NCI-H510A treated with DMSO at 0.1 percent for 48 hours (cell line): ENCODE data around the gene EAF1.
A peak's percentile ranks its signal among the peaks of the same experiment; 100 is the strongest.
"Not testable (repeated sequence)": the region's sequence is repeated elsewhere in the genome, so short reads cannot be mapped to it uniquely, and the experiment has no call there.

Source experiments
- DNase-seq: peaks from one replicate; lab custom pipeline; 2025; lab: John Stamatoyannopoulos, UW

EAF1 gene

GRCh38 chr3:15427182-15427880, at the start of gene EAF1, which contains the start of gene METTL6:
EAF1 (plus strand) TSS chr3:15427598; CDS start chr3:15427780, 182 bp downstream.
METTL6 (minus strand) TSS chr3:15427544; CDS start chr3:15426511, 1,033 bp downstream.
- peak; percentile 67 for DNase-seq

GRCh38 chr3:15377961-15378791, 49.2 kb upstream of the EAF1 start:
- peak; percentile 91 for DNase-seq

- DNase-seq, result no peak
Observed at GRCh38 chr3:15380980-15381890, 46.2 kb upstream of the EAF1 start.

GRCh38 chr3:15382405-15382923, 44.9 kb upstream of the EAF1 start:
- no peak for DNase-seq

GRCh38 chr3:15384510-15385237, 42.7 kb upstream of the EAF1 start:
- DNase-seq, result no peak

- DNase-seq, result not testable (repeated sequence)
Observed at GRCh38 chr3:15385238-15385695, 42.1 kb upstream of the EAF1 start.

GRCh38 chr3:15385901-15386653, 41.3 kb upstream of the EAF1 start:
- no peak for DNase-seq

- DNase-seq, result not testable (repeated sequence)
Observed at GRCh38 chr3:15386654-15386955, 40.8 kb upstream of the EAF1 start.

- DNase-seq, result no peak
Observed at GRCh38 chr3:15387171-15387581, 40.2 kb upstream of the EAF1 start.

GRCh38 chr3:15387735-15388134, 39.7 kb upstream of the EAF1 start:
- no peak for DNase-seq

GRCh38 chr3:15388335-15388734, 39.1 kb upstream of the EAF1 start:
- DNase-seq, result not testable (repeated sequence)

- no peak for DNase-seq
Observed at GRCh38 chr3:15390460-15390859, 36.9 kb upstream of the EAF1 start.

- DNase-seq, result no peak
Observed at GRCh38 chr3:15391007-15391406, 36.4 kb upstream of the EAF1 start.

GRCh38 chr3:15393252-15393651, 34.1 kb upstream of the EAF1 start:
- DNase-seq, result not testable (repeated sequence)

GRCh38 chr3:15398731-15399133, 28.7 kb upstream of the EAF1 start:
- DNase-seq, result not testable (repeated sequence)

- DNase-seq, result no peak
Observed at GRCh38 chr3:15399970-15400369, 27.4 kb upstream of the EAF1 start.

- DNase-seq, result no peak
Observed at GRCh38 chr3:15401936-15402335, 25.5 kb upstream of the EAF1 start.

- DNase-seq, result no peak
Observed at GRCh38 chr3:15403495-15403894, 23.9 kb upstream of the EAF1 start.

- DNase-seq, result no peak
Observed at GRCh38 chr3:15403965-15404364, 23.4 kb upstream of the EAF1 start.

- DNase-seq, result no peak
Observed at GRCh38 chr3:15404767-15405166, 22.6 kb upstream of the EAF1 start.
